ENCODE measurements around the gene FZD10.

Gene FZD10

GRCh38 chr12:130214686-130215395 lies 52.6 kb downstream of the FZD10 start:
- DNase-seq = no peak

Measured in activated CD4-positive, alpha-beta T cell treated with anti-CD3 and anti-CD28 coated beads, Interleukin-2, amount 50 U/mL, for 16 hours (primary cell).